NCI-H2227 (cell line): ENCODE data around the gene DHRS7.
"Not testable (repeated sequence)": the region's sequence is repeated elsewhere in the genome, so short reads cannot be mapped to it uniquely, and the experiment has no call there.

Experiments used
- DNase-seq: peaks from one replicate; lab custom pipeline; 2025; ENCODE audit not compliant: unreplicated experiment; lab: John Stamatoyannopoulos, UW

The DHRS7 gene

GRCh38 chr14:60151715-60152114, 13.5 kb downstream of the DHRS7 start:
- no peak for DNase-seq

- DNase-seq: no peak
Measured at GRCh38 chr14:60134702-60135101, 30.5 kb downstream of the DHRS7 start.

- no peak for DNase-seq
Measured at GRCh38 chr14:60133487-60133886, 31.7 kb downstream of the DHRS7 start.

- DNase-seq: no peak
Measured at GRCh38 chr14:60125918-60126317, 39.3 kb downstream of the DHRS7 start.

GRCh38 chr14:60116181-60116580, 49.0 kb downstream of the DHRS7 start:
- DNase-seq: no peak

GRCh38 chr14:60114881-60115280, 50.3 kb downstream of the DHRS7 start:
- DNase-seq: no peak

GRCh38 chr14:60111732-60112131, 53.5 kb downstream of the DHRS7 start:
- no peak for DNase-seq

- DNase-seq: no peak
Measured at GRCh38 chr14:60107477-60107876, 57.7 kb downstream of the DHRS7 start.

- DNase-seq: no peak
Measured at GRCh38 chr14:60106339-60106738, 58.9 kb downstream of the DHRS7 start.

GRCh38 chr14:60102389-60102788, 62.8 kb downstream of the DHRS7 start:
- DNase-seq: no peak

GRCh38 chr14:60101786-60102185, 63.4 kb downstream of the DHRS7 start:
- DNase-seq: no peak

- not testable (repeated sequence) for DNase-seq
Measured at GRCh38 chr14:60099855-60100254, 65.3 kb downstream of the DHRS7 start.

GRCh38 chr14:60097974-60098373, 67.2 kb downstream of the DHRS7 start:
- DNase-seq: no peak

- DNase-seq: no peak
Measured at GRCh38 chr14:60095781-60096450, 69.3 kb downstream of the DHRS7 start.

GRCh38 chr14:60095231-60095630, 70.0 kb downstream of the DHRS7 start:
- no peak for DNase-seq

GRCh38 chr14:60094306-60094897, 70.8 kb downstream of the DHRS7 start:
- DNase-seq: peak; percentile 6
